ENCODE data around the gene NSF.

- TF ChIP-seq RARB (CRISPR knock-in tag; IDR thresholded peaks at IDR 0.05) (no peak), ZFP36 (IDR thresholded peaks at IDR 0.05; ENCODE audit: borderline replicate concordance, partially characterized antibody) (no peak), BCL3 (IDR thresholded peaks at IDR 0.05) (no peak), CTCF (IDR thresholded peaks at IDR 0.05) (no peak), ESRRA (IDR thresholded peaks at IDR 0.05; ENCODE audit: borderline replicate concordance, low read length) (no peak), RAD21 (conservative IDR thresholded peaks at IDR 0.05 in 1 of 2, IDR thresholded peaks at IDR 0.05 in 1 of 2) (no peak), TP53 (CRISPR knock-in tag; IDR thresholded peaks at IDR 0.05) (no peak), MAZ (IDR thresholded peaks at IDR 0.05; ENCODE audit: borderline replicate concordance, low read depth, low read length) (no peak), CBX8 (IDR thresholded peaks at IDR 0.05) (no peak), CEBPB (IDR thresholded peaks at IDR 0.05) (no peak), HOXA7 (CRISPR knock-in tag; IDR thresholded peaks at IDR 0.05) (no peak), CHD2 (IDR thresholded peaks at IDR 0.05; ENCODE audit: low read length, partially characterized antibody) (no peak)
Measured at GRCh38 chr17:46764709-46765401, 174.4 kb downstream of the NSF start.
